GM10847 (cell line): ENCODE results near the gene FAHD1.

Experiments used
- POLR2A ChIP-seq: IDR thresholded peaks from 2 replicates; pipeline ENCODE4 v1.6.1; 2011; ENCODE audit not compliant: insufficient read length; ENCODE audit errors: extremely low read depth

The FAHD1 gene

GRCh38 chr16:1794908-1795666, 31.9 kb upstream of the FAHD1 start:
- no peak for TF ChIP-seq POLR2A

- TF ChIP-seq POLR2A = no peak
Measured at GRCh38 chr16:1800701-1801100, 26.3 kb upstream of the FAHD1 start.

- no peak for TF ChIP-seq POLR2A
Measured at GRCh38 chr16:1807626-1808025, 19.4 kb upstream of the FAHD1 start.

GRCh38 chr16:1808691-1809090, 18.3 kb upstream of the FAHD1 start:
- no peak for TF ChIP-seq POLR2A

GRCh38 chr16:1809281-1809801, 17.7 kb upstream of the FAHD1 start:
- no peak for TF ChIP-seq POLR2A

GRCh38 chr16:1810106-1810505, 16.9 kb upstream of the FAHD1 start:
- no peak for TF ChIP-seq POLR2A

GRCh38 chr16:1810536-1810935, 16.5 kb upstream of the FAHD1 start:
- no peak for TF ChIP-seq POLR2A

GRCh38 chr16:1812732-1813163, 14.3 kb upstream of the FAHD1 start:
- no peak for TF ChIP-seq POLR2A

- no peak for TF ChIP-seq POLR2A
Measured at GRCh38 chr16:1815461-1815860, 11.5 kb upstream of the FAHD1 start.

- no peak for TF ChIP-seq POLR2A
Measured at GRCh38 chr16:1816396-1817275, 10.4 kb upstream of the FAHD1 start.

GRCh38 chr16:1817276-1817589, 9.8 kb upstream of the FAHD1 start:
- no peak for TF ChIP-seq POLR2A

GRCh38 chr16:1817716-1818115, 9.3 kb upstream of the FAHD1 start:
- TF ChIP-seq POLR2A = no peak

GRCh38 chr16:1818204-1818872, 8.7 kb upstream of the FAHD1 start:
- TF ChIP-seq POLR2A = no peak

- TF ChIP-seq POLR2A = no peak
Measured at GRCh38 chr16:1818873-1819525, 8.0 kb upstream of the FAHD1 start.

GRCh38 chr16:1819611-1820010, 7.4 kb upstream of the FAHD1 start:
- no peak for TF ChIP-seq POLR2A
